Lower leg skin (tissue), 3 donors: ENCODE measurements around the gene NDUFS4.

ENCODE experiments used
- POLR2A ChIP-seq, 2 donors: fragments of 450-650 bp; IDR thresholded peaks; one replicate each; pipeline ENCODE4 v1.6.1; 2016 to 2017; ENCODE audit warnings: antibody characterized with exemption in 2 of 2, mild to moderate bottlenecking in 1 of 2, moderate library complexity in 1 of 2
- TF ChIP-seq, protein P1 (sequence below), 3 donors: fragments of 450-650 bp; IDR thresholded peaks; one replicate each; pipeline ENCODE4 v1.5.1; 2016; ENCODE audit warnings: antibody characterized with exemption in 3 of 3, mild to moderate bottlenecking in 3 of 3, moderate library complexity in 2 of 3

DNA sequence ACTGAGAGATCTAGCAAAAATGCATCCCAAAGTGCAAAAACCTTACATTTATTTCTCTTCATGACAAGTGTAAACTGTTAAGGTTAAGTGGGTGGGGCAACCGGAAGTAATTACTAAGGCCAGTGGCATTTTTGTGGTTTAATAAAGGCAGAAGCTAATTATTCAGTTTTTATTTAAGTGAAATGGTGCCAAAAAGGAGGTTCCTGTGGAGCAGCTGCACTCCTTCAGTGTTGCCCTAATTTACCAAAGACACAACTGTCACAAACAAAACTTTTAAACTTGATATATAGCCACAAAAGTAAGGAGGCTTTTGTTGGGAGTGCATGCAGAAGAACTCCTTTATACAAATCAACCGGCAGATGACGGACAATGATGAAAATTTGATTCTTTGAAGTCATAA is 81.6 kb downstream of the NDUFS4 start:
- no peak for TF ChIP-seq POLR2A (IDR thresholded peaks at IDR 0.05)
- TF ChIP-seq, protein P1, sequence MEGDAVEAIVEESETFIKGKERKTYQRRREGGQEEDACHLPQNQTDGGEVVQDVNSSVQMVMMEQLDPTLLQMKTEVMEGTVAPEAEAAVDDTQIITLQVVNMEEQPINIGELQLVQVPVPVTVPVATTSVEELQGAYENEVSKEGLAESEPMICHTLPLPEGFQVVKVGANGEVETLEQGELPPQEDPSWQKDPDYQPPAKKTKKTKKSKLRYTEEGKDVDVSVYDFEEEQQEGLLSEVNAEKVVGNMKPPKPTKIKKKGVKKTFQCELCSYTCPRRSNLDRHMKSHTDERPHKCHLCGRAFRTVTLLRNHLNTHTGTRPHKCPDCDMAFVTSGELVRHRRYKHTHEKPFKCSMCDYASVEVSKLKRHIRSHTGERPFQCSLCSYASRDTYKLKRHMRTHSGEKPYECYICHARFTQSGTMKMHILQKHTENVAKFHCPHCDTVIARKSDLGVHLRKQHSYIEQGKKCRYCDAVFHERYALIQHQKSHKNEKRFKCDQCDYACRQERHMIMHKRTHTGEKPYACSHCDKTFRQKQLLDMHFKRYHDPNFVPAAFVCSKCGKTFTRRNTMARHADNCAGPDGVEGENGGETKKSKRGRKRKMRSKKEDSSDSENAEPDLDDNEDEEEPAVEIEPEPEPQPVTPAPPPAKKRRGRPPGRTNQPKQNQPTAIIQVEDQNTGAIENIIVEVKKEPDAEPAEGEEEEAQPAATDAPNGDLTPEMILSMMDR (IDR thresholded peaks at IDR 0.05): no peak
